Testis (tissue), 2 donors: Measurements from ENCODE around the gene APCDD1L.

Experiments
- CTCF ChIP-seq, 3 experiments: fragments of 450-650 bp in 2 of 3; fragments of 200-600 bp in 1 of 3; sonication (generic) in 1 of 3; IDR thresholded peaks; one replicate each; pipeline ENCODE4 v1.5.1; 2016 to 2019; ENCODE audit warnings: antibody characterized with exemption in 3 of 3, mild to moderate bottlenecking in 2 of 3, moderate library complexity in 1 of 3
- POLR2A ChIP-seq: fragments of 450-650 bp; IDR thresholded peaks from one replicate; pipeline ENCODE4 v1.6.1; 2017; ENCODE audit warnings: antibody characterized with exemption, mild to moderate bottlenecking, moderate library complexity

- no peak for TF ChIP-seq POLR2A
- no peak for TF ChIP-seq CTCF (IDR thresholded peaks at IDR 0.05)
These were observed 6.6 kb upstream of the APCDD1L start for GRCh38 chr20:58521763-58522162.
